ENCODE results near the gene PSORS1C2. TPM values are rescaled to one million over a fixed set of nuclear protein-coding genes. Genes with fewer than 3 reads are reported as not detected.

Gene PSORS1C2
- total RNA-seq, 1 experiment from 2014 or later: 0.33 TPM

GRCh38 chr6:31154436-31154835 lies 15.6 kb upstream of the PSORS1C2 start:
- no peak overlapping the region for H3K56ac ChIP-seq (ENCODE audit: insufficient read length, low read depth, low read length)

More at GRCh38 chr6:31154436-31154835, 15.6 kb upstream of the PSORS1C2 start:
- H2BK12ac ChIP-seq (ENCODE audit: insufficient read length, low read depth, low read length): no peak overlapping the region
- H2BK5ac ChIP-seq (ENCODE audit: insufficient read length, low read length): no peak overlapping the region
- Mint-ChIP-seq H3K36me3 (ENCODE audit: insufficient read depth in 1 of 3, low read depth in 3 of 3) (peaks cover 28 to 66% (median 52%) of the 10 kb centered on the region in 3 experiments), H3K4me1 (peaks cover 19 to 25% of the 10 kb centered on the region in 2 experiments), H3K27ac (no peak overlapping the region; a peak in 2 of 7 replicates), H3K4me3 (no peak overlapping the region), H3K27me3 (ENCODE audit: low read depth) (peaks cover 2% of the 10 kb centered on the region; the same call in 1 of the 2 replicates), H3K9me3 (no peaks in the 10 kb centered on the region)
- no peak overlapping the region for H2AFZ ChIP-seq (ENCODE audit: low read length)
- no peaks in the 10 kb centered on the region for H3K27me3 ChIP-seq (ENCODE audit: insufficient read depth, low read length)
- no peak overlapping the region for H3K9ac ChIP-seq (ENCODE audit: extremely low read depth, insufficient read length, low read length)
- H3K23ac ChIP-seq (ENCODE audit: insufficient read length, low read depth, low read length): no peak overlapping the region
- no peak overlapping the region for H3K4me2 ChIP-seq (ENCODE audit: insufficient read depth, insufficient read length, low read length)
- DNase-seq: no peak
- no peak overlapping the region for H3K14ac ChIP-seq (ENCODE audit: insufficient read depth, low read length)
- H3K18ac ChIP-seq (ENCODE audit: insufficient read length, low read depth, low read length): no peak overlapping the region
- peaks cover 7% of the 10 kb centered on the region; the same call in 1 of the 2 replicates for H3K4me1 ChIP-seq (ENCODE audit: insufficient read depth, low read length)
- H2BK15ac ChIP-seq (ENCODE audit: low read depth, low read length): no peak overlapping the region
- no peak overlapping the region for H2BK120ac ChIP-seq (ENCODE audit: low read depth, low read length, poor library complexity, severe bottlenecking)
- no peaks in the 10 kb centered on the region for H3K9me3 ChIP-seq (ENCODE audit: control insufficient read depth, low read depth, low read length)
- H3K23me2 ChIP-seq (ENCODE audit: insufficient read length, low read depth, low read length, poor library complexity, severe bottlenecking): peaks cover 14% of the 10 kb centered on the region
- H4K5ac ChIP-seq (ENCODE audit: insufficient read length, low read depth, low read length): no peak overlapping the region
- no peaks in the 10 kb centered on the region for H3K79me1 ChIP-seq (ENCODE audit: insufficient read depth, low read depth, low read length, poor library complexity, severe bottlenecking)
- H3K4ac ChIP-seq (ENCODE audit: low read depth, low read length): no peak overlapping the region
- H4K91ac ChIP-seq (ENCODE audit: insufficient read length, low read depth, low read length): no peak overlapping the region
- TF ChIP-seq CTCF (conservative IDR thresholded peaks at IDR 0.05): no peak
- no peak overlapping the region for H3K27ac ChIP-seq (ENCODE audit: insufficient read length, low read depth, low read length)
- no peaks in the 10 kb centered on the region for H4K20me1 ChIP-seq (ENCODE audit: control insufficient read depth, insufficient read depth, insufficient read length)
- no peak overlapping the region for H3T11ph ChIP-seq (ENCODE audit: low read length)
- no peaks in the 10 kb centered on the region for H3K79me2 ChIP-seq (ENCODE audit: insufficient read depth, low read length)
- no peak overlapping the region for H2AK5ac ChIP-seq (ENCODE audit: insufficient read length, low read length)
- H2BK20ac ChIP-seq (ENCODE audit: low read depth, low read length, poor library complexity, severe bottlenecking): no peak overlapping the region
- H4K8ac ChIP-seq (replicated peaks; ENCODE audit: insufficient read length, low read depth, low read length): no peak overlapping the region
- no CpG with 5 or more reads among the region's 15 CpGs for WGBS (ENCODE audit: extremely low coverage, insufficient read length, low lambda C conversion rate)
